RPMI8226 (cell line): ENCODE data around the gene HEG1.

Experiments
- DNase-seq: peaks from one replicate; pipeline ENCODE4 v3.0.0-alpha.2; 2015

The HEG1 gene

DNA sequence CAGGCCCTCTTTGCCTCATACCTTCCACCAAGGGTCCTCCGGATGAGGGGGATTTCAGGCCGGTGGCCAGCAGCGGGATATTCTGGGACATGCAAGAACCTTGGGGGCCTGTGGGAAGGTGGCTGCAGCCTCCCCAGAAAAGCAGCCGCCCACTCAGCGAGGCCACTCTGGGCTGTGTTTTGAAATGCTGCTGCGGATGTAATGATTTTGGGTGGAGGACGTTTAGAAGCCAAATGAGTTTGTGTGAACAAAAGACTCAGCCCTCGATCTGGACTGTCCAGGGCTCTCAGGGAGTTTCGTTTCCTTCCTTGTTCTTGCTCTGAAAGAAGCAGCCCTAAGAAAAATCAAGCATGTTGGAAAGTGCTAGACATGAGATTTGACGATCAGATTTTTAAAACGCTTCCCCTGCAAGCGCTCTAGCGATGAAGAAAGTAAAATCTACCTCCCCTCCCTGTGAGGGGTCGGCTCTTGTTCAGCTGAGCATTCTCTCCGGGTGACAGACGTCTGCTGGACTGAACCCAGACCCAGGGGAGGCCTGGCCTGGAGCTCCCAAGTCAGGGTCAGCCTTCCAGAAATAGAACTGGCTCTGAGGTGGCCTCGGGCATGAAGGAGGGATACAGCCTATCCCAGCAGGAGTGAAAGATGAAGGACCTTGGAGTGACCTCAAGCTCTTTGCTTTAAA lies 12.9 kb downstream of the HEG1 start:
- DNase-seq, result no peak

DNA sequence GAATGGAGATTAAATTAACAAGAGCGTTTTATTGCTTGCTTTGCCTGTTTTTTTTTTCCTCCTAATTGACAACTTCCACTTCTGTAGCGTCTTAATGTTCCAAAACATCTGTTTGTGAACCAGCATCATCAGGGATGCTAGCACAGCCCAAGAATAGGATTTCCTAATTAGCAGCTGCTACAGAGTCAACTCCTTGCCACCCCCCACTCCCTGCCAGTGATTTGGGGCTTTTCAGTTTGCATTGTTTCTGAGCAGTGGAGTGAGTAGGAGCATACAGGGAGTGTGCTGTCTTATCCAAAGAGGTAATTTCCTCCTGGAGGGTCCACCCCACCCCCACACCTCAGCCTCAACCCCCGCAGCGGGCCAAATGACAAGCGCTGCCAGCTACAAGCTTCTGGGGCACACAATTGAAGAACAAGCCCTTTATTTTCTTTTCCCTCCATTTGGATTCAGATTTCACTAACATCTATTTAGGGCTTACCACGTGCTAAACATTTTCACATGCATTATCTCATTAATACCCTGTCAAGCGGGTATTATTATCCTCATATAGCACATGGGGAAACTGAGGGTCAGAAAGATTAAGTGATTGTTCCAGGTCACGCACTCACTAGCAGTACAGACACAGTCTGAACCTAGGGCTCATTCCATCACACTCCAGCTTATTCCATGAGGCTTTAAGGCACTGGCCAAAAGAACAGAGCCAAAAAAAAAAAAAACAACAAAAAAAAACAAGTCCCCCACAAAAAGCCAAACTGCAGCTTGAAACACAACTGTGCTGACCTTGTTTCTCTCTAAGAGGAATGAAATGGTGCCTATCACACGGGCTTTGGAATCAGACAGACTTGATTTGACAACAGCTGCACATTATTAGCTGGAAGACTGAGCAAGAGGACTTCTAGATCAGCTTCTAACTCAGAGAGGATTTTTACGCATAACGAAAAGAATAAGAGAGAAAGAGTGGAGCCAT lies 16.4 kb downstream of the HEG1 start:
- no peak for DNase-seq

DNA sequence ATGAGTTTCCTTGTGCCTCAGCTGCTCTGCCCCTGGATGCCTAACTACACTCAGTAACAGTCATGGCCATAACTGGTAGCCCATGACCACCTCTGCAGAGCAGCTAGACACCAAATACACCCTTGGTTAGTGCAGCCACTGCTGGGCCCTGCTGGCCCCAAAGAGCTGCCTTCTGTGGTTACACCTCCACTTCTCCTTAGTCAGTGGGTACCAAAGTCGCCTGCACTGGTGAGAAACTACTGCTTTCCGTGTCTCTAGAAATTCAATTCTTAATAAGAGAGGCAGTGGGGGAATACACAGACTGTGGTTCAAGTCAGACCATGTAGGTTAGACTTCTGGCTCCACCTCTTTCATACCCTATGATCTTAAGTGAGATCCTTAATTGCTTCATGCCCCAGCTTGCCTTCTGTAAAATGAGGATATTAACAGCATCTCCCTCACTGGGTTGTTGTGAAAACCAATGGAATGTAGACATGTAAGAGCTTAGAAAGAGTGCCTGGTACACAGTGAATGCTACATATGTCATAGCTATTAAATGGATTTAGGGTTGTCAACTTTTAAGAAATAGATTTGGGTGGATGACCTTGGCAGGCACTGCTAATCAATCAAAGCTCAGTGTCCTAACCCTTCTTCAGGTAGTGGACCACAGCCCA lies 18.2 kb downstream of the HEG1 start:
- no peak for DNase-seq

DNA sequence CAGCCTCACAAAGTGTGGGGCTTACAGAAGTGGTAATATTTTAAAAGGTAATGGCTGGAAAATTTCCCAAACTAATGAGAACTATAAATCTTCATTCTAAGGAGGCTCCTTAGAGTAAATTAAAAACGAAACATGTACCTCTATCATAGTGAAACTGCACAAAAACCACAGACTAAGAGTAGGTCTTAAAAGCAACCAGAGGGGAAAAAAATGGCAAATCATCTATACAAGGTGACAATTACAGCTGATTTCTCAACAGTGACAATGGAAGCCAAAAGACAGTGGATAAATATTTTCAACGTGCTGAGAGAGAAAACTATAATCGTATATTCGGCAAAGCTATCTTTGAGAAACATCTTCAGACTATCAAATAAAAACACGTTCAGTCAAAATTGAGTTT lies 20.6 kb downstream of the HEG1 start:
- no peak for DNase-seq

DNA sequence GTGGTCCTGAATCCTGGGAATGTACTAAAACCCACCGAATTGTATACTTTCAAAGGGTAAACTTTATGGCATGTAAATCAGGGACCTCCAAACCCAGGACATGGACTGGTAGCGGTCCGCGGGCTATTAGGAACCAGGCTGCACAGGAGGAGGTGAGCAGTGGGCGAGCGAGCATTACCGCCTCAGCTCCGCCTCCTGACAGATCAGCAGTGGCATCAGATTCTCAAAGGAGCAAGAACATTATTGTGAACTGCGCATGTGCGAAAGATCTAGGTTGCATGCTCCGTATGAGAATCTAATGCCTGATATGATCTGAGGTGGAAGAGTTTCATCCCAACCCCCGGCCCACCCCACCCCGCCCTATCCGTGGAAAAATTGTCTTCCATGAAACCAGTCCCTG lies 22.2 kb downstream of the HEG1 start:
- DNase-seq, result no peak

DNA sequence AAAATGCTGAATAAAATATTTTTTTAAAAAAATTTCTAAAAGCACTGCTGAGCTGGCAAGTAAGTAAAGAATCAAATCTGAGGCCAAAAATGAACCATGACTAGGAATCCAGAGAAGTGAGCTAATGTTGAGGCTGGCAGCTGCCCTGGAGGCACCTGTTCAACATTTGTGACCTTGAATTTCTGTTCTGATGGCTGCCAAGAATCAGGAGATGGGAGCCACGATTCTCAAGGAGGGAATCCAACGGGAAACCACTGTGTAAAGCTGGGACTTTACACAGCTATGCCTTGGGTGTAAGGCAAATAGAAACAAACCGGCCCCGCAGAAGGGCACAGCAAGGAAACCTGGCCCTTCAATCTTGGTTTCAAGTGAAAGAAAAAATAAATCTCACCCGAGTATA lies 22.7 kb downstream of the HEG1 start:
- DNase-seq, result no peak

DNA sequence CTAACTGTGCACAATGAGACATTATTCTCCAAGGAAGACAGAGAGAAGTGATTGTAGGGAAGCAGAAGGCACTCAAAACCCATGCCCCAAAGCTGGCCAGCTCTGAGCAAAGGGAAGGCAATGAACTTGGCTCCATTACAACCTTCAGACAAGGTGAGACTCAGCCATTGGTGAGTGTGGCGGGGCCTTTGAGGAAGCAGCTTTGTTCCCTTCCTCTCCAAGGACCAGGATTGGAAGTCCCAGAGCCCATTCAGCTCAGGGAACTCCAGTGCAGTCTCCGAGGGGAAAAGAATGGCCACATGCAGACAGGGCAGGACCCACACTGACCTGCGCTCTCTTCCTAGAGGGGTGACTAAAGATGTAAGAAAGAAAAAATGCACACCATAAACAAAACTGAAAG lies 23.1 kb downstream of the HEG1 start:
- no peak for DNase-seq

DNA sequence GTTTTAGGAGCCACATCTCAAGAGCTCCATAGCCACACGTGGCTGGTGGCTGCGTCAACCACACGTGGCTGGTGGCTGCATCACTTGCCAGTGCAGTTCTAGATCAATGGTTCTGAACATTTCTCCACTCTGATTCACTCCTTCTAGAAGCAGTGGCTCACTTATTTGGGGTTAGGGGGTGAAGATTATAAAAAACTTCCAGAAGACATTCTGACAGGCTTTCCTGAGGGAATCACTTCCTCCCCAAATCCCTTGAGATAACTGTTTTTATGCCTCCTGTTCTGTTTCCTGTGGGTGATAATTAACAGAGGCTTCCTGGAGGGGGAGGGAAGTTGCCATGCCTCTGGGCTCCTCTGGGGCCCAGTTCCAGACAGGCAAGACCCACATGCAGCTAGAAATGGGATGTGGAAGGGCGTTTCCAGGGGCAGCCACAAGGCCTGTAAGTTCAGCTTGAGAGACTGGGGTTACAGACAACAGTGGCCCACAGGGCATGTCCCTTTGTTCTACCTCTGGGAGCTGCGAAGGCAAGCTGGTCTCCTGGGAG lies 23.6 kb downstream of the HEG1 start:
- DNase-seq, result no peak

DNA sequence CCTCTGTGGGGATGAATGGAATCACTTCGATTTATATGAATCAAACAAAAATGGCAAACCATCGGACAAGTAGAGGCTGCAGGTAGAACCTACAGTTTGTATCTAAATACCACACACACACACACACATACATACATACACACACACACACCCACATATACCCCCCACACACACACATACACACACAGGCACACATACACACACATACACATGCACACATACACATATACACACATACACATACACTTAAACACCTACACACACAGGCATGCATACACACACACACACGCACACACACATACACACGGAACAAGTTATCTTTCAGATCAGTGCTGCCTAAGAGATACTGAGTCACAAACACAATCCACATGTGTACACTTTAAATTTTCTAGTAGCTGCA lies 24.3 kb downstream of the HEG1 start:
- no peak for DNase-seq

DNA sequence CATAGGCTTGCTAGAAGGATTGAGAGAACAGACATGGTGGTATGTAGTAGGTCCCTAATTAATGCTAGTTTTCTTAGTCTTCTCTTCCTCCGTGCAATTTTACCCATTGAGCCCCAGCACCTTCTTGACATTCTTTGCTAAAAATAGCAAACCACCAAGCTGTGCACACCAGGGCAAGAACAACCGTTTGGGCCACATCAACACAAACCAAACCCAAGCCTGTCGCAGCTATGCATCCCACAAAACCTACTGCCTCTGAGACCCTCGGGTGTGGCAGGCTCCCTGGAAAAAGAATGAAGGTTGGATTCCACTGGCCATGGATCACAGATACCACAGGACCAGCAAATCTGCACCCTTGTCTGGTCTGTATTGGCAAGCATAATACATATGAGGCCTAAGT lies 27.1 kb downstream of the HEG1 start:
- DNase-seq, result no peak

DNA sequence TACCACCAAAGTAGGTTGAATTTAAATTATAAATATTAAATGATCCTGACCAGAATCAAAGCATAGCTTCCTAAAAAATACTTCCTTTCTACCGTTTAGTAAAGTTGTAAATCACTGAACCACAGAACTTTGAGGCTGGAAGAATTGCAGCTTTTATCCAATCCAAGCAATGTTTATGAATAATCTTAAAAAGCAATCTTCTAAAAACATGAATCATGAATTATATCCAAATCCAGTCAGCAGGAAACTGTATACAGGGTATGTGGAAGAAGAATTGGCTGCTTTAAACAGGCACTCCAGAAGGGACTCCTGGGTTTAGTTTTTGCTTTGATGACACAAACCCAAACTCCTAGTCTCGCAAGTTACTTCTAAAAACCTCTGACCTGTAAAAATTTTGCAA lies 30.2 kb downstream of the HEG1 start:
- no peak for DNase-seq

DNA sequence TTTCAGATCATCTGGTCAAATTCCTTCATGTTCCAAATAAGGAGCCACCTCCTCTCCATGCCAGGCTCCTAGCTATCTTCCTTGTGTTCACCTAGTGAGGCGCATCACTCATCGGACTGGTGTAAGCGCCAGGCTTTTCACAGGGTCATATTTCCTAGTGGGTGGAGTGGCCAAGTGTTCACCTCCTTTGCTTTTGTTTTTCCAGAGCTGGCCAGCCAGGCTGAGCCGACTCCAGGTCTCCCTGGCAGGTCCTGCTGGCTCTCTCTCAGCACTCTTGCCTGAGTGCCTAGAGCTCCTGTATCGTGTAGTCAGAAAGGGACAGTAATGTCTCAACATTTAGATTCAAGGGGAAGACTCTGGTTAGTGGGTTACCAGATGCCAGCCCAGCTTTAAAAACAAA lies 31.0 kb downstream of the HEG1 start:
- no peak for DNase-seq

DNA sequence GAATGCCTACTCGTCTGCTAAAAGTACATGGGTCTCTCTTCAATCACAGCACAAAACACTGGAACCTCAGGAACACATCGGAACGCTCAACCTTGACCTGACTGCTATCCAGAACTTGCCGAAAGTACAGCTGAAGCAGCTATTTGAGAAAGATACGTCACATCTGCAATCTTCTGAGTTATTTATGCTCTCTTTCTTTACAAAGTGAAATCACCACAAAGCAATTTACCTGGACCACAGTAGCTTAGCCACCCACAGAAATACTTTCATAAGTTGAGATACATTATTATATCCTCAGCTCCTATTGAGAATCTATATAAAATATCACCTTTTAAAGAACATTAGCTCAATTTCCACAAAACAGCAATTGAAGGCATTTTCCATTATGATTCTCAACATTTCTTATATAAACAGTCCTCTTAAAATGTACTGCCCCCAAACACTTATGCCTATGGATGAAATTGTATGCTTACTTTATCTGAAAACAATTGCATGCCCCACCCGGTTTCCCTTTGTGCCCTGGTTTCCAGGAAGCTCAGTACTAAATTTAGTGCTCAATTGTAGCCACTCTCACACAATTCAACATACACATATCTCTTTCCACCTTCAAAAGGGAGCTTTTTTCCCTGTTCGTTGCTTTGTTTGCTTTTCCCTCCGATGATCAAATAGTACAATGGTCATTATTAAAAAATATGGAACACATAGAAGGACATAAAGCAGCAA lies 31.8 kb downstream of the HEG1 start:
- DNase-seq, result no peak

DNA sequence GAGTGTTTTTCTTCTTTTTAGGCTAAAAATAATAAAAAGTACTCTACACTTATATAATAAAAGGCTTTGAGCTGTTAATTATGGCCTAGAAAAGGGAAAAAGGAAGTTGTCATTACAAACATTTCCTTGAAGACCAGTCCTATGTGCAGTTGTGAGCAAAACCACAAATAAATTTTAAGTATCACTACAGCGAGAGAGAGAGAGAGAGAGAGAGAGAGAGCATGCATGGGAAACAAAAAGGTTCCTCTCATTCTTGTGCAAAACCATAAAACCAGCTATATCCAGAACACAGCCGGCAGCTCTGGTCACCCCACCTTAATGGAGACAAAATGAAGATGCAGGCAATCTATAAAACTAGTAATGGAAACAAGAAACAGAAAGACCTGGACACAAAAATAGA lies 33.6 kb downstream of the HEG1 start:
- DNase-seq, result no peak

DNA sequence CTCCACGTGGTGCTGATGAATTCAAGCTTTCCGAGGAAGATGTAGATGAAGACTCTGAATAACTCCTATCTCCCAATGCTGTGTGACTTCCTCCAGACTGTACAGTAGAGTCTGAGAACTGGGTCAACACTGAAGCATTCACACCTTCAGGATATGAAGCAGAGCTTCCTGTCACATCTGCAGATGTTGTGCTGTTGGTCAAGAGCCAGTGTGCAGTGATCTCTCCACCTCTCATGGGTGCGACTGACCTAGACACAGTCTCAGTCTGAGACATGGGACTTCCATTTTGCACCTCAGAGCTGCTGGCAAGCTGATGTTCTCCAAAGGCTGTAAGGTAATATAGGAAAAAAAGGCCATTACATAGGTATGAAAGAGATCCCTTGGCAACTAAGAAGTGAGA lies 36.5 kb downstream of the HEG1 start:
- no peak for DNase-seq

DNA sequence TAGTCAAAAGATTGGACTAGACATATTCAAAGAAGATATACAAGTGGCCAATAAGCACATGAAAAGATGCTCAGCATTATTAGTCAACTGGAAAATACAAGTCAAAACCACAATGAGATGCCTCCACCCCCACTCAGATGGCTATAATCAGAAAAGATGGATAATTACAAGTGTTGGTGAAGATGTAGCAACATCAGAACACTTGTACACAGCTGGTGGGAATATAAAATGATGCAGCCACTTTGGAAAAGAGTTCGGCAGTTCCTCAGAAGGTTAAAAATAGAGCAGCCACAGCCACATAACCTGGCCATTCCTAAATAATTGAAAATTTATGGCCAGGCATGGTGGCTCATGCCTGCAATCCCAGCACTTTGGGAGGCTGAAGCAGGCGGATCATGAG lies 38.4 kb downstream of the HEG1 start:
- no peak for DNase-seq

DNA sequence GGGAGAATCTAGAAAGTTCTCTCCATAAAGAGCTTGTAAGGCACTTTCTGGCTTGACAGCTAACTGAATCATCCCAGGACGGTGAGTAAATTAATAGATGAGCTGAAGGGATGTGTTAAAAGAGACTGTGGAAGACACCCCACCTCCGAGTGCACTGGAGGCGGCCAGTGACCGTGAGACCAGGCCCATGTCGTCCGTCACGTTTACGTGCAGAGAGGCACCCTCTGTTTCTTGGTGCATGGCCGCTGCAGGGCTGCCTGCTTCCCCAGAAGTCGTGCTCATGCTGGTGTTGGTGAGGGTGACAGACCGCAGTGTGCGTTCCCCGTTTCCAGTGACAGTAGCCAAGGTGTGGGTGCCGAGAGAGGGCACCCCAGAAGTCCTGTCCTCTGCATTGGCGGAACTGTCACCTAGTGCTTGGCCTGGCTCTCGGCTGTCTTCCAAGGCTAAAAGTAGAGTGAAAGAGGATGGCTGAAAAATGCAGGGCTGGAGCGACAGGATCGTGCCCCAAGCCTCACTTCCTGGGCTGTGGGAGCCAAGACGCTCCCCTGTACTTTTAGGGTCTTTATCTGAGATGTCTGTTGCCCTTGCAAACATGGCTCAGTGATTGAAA lies 41.1 kb downstream of the HEG1 start:
- DNase-seq, result no peak

DNA sequence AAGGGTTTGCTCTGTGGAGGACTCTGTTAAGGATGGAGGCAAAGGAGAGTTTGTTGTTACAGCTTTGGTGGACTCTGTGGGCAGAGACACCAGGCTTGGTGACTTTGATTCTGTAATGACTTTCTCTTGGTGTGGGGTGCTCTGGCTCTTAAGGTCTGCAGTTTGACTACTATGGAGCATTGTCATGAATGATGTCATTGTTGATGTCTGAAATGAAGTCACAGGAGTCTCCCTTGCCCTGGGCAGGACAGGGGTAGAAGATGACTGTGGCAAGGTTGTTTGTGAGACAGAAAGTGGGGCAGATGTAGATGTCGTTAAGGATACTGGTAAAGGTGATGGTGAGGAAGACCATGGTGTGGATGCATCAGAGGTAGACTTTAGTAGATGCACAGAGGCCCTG lies 42.7 kb downstream of the HEG1 start:
- DNase-seq, result no peak

DNA sequence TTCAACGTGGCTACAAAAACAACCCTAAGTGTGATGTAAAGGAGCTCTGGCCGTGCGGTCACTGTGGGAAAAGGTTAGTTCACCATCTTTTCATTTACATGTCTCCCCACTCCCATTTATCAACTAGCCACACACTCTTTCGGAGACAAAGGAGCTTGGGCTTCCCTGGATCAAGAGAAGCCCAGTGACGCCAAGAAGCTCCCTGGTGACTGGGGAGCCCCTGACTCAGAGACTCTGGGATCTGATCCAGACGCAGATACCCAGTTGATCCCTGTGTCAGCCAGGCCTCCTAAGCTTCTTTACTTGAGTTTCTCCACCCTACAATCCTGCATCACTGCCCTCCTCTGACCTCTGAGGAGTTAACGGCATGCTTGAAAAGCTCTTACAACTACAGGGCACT lies 43.9 kb downstream of the HEG1 start:
- no peak for DNase-seq

DNA sequence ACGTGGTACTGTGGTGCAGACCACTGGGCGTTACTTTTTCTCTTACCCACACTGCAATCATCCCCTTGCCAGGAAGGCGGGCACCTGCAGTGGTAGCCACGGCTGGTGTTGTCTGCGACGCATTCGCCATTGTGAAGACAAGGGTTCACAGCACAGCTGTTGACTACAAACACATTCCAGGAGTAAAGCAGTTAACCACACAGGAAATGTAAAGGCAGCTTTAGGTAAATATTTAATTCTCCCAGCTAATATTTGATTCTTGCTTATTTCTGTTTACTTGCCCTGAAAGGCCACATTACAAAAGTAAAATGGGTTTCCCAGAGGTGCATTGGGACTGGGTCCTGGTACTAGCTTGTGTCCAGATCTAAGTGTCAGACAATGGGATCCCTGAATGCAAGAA lies 45.4 kb downstream of the HEG1 start:
- DNase-seq, result peak; percentile 32

DNA sequence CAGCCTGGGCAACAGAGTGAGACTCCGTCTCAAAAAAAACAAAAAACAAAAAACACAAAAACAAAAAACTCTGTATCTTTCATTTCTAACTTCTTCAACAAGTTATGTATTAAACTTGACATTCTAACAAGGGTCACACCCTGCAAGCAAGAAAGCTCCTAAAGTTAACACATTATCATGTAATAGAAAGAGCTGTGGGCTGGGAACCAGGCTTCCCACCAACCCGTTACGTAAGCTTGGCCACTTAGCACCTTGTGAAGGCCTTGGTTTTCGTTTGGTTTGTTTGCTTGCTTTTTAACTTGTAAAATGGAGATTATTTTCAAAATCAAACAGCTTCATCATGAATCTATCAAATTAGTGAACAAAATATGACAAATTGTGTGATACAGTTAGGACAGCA lies 47.0 kb downstream of the HEG1 start:
- DNase-seq, result no peak

DNA sequence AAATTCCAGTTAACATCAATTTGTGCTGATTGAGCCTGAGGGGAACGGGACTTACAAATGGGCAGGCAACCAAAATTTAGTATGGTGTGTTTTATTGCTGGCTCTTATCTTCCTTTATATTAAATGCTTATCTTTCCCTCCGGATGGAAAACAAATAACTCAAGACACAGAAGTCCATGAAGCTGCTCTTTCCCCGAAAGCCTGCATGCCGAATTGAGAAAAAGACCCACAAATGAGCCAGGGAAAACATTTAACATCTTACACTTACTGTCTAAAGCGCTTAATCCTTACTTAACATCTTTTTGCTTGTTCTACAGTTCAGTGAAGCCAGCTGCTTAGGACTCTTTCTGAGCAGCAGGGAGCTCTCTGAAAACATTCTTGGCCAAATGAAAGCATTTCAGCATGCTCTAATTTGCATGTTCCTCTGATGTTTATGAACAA lies 49.5 kb downstream of the HEG1 start:
- DNase-seq, result no peak
